IMR-90 (cell line): Measurements from ENCODE around the gene UNKL. TPM values are rescaled to one million over a fixed set of nuclear protein-coding genes. Genes with fewer than 3 reads are reported as not detected.

ENCODE experiments used
- ATAC-seq: fragments of 200-7000 bp; cut with Tn5 transposase; 2 replicates; pipeline ENCODE4 v1.9.1; 2020; ENCODE audit warnings: low read depth, mild to moderate bottlenecking, moderate library complexity
- BruUV-seq: library from RNA; stranded (reverse); fragments of 400-500 nt; replicated peaks from 2 replicates; lab custom pipeline; 2021; lab: Mats Ljungman, UMichigan
- CTCF ChIA-PET: fragments of 300-600 bp; formaldehyde crosslinking; extraction: SDS; loops from one replicate; lab custom pipeline; 2021; ENCODE audit warnings: antibody characterized with exemption; lab: Yijun Ruan, JAX
- POLR2A ChIA-PET: fragments of 300-600 bp; sonication (Branson Sonifier 250); formaldehyde crosslinking; loops from one replicate; lab custom pipeline; 2022; ENCODE audit warnings: antibody characterized with exemption; ENCODE audit not compliant: unreplicated experiment; lab: Charles Lee
- DNase-seq: peaks from one replicate; pipeline ENCODE4 v3.0.0; 2013
- H2AFZ ChIP-seq: replicated peaks from 2 replicates; pipeline ENCODE3; 2013; ENCODE audit warnings: low read length, mild to moderate bottlenecking; ENCODE audit not compliant: poor library complexity
- H2AK5ac ChIP-seq: 2 replicates; pipeline ENCODE4 v1.6.1; 2013; ENCODE audit warnings: low read depth, low read length, inconsistent platforms
- H2AK9ac ChIP-seq: replicated peaks from 2 replicates; pipeline ENCODE3; 2013; ENCODE audit warnings: mild to moderate bottlenecking, low read depth, low read length, moderate library complexity; ENCODE audit not compliant: poor library complexity
- H2BK120ac ChIP-seq: 2 replicates; pipeline ENCODE4 v1.6.1; 2013; ENCODE audit warnings: low read depth, low read length, inconsistent platforms
- H2BK15ac ChIP-seq: 3 replicates; pipeline ENCODE4 v1.6.1; 2013; ENCODE audit warnings: low read depth, low read length, inconsistent platforms
- H2BK20ac ChIP-seq: 2 replicates; pipeline ENCODE4 v1.6.1; 2013; ENCODE audit warnings: low read depth, mild to moderate bottlenecking, inconsistent platforms, low read length, moderate library complexity
- H2BK5ac ChIP-seq: 2 replicates; pipeline ENCODE4 v1.6.1; 2013; ENCODE audit warnings: mild to moderate bottlenecking, low read depth, low read length, inconsistent platforms; ENCODE audit not compliant: poor library complexity, severe bottlenecking
- H3K14ac ChIP-seq: replicated peaks from 2 replicates; pipeline ENCODE4 v1.6.1; 2013; ENCODE audit warnings: low read depth, low read length, inconsistent platforms
- H3K18ac ChIP-seq: 2 replicates; pipeline ENCODE4 v1.6.1; 2013; ENCODE audit warnings: low read depth, low read length, control low read depth
- H3K23ac ChIP-seq: 2 replicates; pipeline ENCODE4 v1.6.1; 2013; ENCODE audit warnings: low read depth, low read length, inconsistent platforms
- H3K27ac ChIP-seq: 2 replicates; pipeline ENCODE4 v1.5.1; 2013; ENCODE audit warnings: mild to moderate bottlenecking, control low read depth, low read length; ENCODE audit not compliant: insufficient read depth
- H3K27me3 ChIP-seq: 2 replicates; pipeline ENCODE4 v1.6.1; 2013; ENCODE audit warnings: low read length; ENCODE audit not compliant: control insufficient read depth, insufficient read depth
- H3K36me3 ChIP-seq: 2 replicates; pipeline ENCODE4 v1.6.1; 2013; ENCODE audit warnings: low read length, mixed read lengths; ENCODE audit not compliant: control insufficient read depth, insufficient read depth
- H3K4ac ChIP-seq: 2 replicates; pipeline ENCODE4 v1.6.1; 2013; ENCODE audit warnings: low read depth, low read length, inconsistent platforms
- H3K4me1 ChIP-seq: 2 replicates; pipeline ENCODE4 v1.6.1; 2013; ENCODE audit warnings: low read length, mixed read lengths; ENCODE audit not compliant: control insufficient read depth, insufficient read depth
- H3K4me2 ChIP-seq: 2 replicates; pipeline ENCODE4 v1.6.1; 2013; ENCODE audit warnings: low read depth, mild to moderate bottlenecking, control low read depth, low read length, moderate library complexity
- H3K4me3 ChIP-seq: 2 replicates; pipeline ENCODE4 v1.5.1; 2013; ENCODE audit warnings: low read depth, mild to moderate bottlenecking, control low read depth, low read length, moderate library complexity; ENCODE audit not compliant: insufficient read depth
- H3K56ac ChIP-seq: 2 replicates; pipeline ENCODE4 v1.6.1; 2013; ENCODE audit warnings: low read length, inconsistent platforms; ENCODE audit not compliant: insufficient read depth; ENCODE audit errors: extremely low read depth
- H3K79me1 ChIP-seq, 2 experiments: 2 replicates each; pipeline ENCODE4 v1.6.1; 2013; ENCODE audit warnings: low read length in 2 of 2, inconsistent platforms in 1 of 2, low read depth in 1 of 2
- H3K9ac ChIP-seq: 2 replicates; pipeline ENCODE4 v1.6.1; 2013; ENCODE audit warnings: low read depth, low read length, control low read depth
- H3K9me1 ChIP-seq: 2 replicates; pipeline ENCODE4 v1.6.1; 2013; ENCODE audit warnings: low read length, inconsistent platforms; ENCODE audit not compliant: insufficient read depth
- H3K9me3 ChIP-seq: 2 replicates; pipeline ENCODE4 v1.6.1; 2013; ENCODE audit warnings: low read length; ENCODE audit not compliant: control insufficient read depth, insufficient read depth
- H4K20me1 ChIP-seq: 2 replicates; pipeline ENCODE4 v1.6.1; 2013; ENCODE audit warnings: low read length, inconsistent platforms; ENCODE audit not compliant: insufficient read depth
- H4K5ac ChIP-seq: 2 replicates; pipeline ENCODE4 v1.6.1; 2013; ENCODE audit warnings: mild to moderate bottlenecking, low read depth, low read length, control low read depth
- H4K8ac ChIP-seq, 2 experiments: 2 replicates each; pipeline ENCODE4 v1.6.1; 2013; ENCODE audit warnings: low read depth in 2 of 2, low read length in 2 of 2, control low read depth in 1 of 2, inconsistent platforms in 1 of 2
- H4K91ac ChIP-seq: 2 replicates; pipeline ENCODE4 v1.6.1; 2013; ENCODE audit warnings: low read depth, low read length, inconsistent platforms; ENCODE audit not compliant: insufficient read depth
- FOS ChIP-seq: fragments of 150-350 bp; IDR thresholded peaks from 2 replicates; pipeline ENCODE4 v1.6.1; 2016; ENCODE audit warnings: low read depth, low read length
- MXI1 ChIP-seq: IDR thresholded peaks from 2 replicates; pipeline ENCODE4 v1.6.1; 2012; ENCODE audit warnings: low read depth, mild to moderate bottlenecking, low read length, moderate library complexity, borderline replicate concordance
- RAD21 ChIP-seq: IDR thresholded peaks from 2 replicates; pipeline ENCODE4 v1.6.1; 2012; ENCODE audit warnings: low read length, improper control_type of control experiment
- SMC3 ChIP-seq: fragments of 150-350 bp; IDR thresholded peaks from 2 replicates; pipeline ENCODE4 v1.6.1; 2016; ENCODE audit warnings: low read depth, mild to moderate bottlenecking, antibody characterized with exemption, low read length, moderate library complexity
- WGBS, 2 experiments: methylation state at CpG; one replicate each; pipeline versions ENCODE4 v1.1.5 to v1.1.7; 2013; ENCODE audit warnings: missing lambda C conversion rate in 2 of 2; ENCODE audit not compliant: insufficient read length in 1 of 2; ENCODE audit errors: extremely low coverage in 2 of 2; 5-methylcytosine and 5-hydroxymethylcytosine counted together
- dilution Hi-C: fragments of 300-500 bp; cut with HindIII; formaldehyde crosslinking; loops from one replicate; pipeline ENCODE4 v1.14.3; 2018; ENCODE audit warnings: low sequenced_read_pairs; ENCODE audit not compliant: unreplicated experiment
- in situ Hi-C: fragments of 300-500 bp; cut with MboI; formaldehyde crosslinking; loops from 3 replicates; pipeline ENCODE4 v1.14.3; 2019; ENCODE audit warnings: low sequenced_read_pairs, inconsistent platforms, mixed read lengths
- intact Hi-C: fragments of 100-400 bp; cut with micrococcal nuclease; formaldehyde crosslinking; loops from 2 replicates; pipeline ENCODE4 v1.10.0; 2022
- polyA plus RNA-seq, 3 experiments: library from polyadenylated mRNA; depleted of rRNA; stranded (reverse); fragments of >200 nt; gene quantifications; 2 replicates each; pipeline ENCODE4 v1.2.3, GENCODE V29; 2012; ENCODE audit warnings: low replicate concordance in 1 of 3
- total RNA-seq: library from RNA; depleted of rRNA; stranded (reverse); fragments of >200 nt; gene quantifications from 2 replicates; pipeline ENCODE4 v1.2.3, GENCODE V29; 2012
- TF ChIP-seq, protein P1 (sequence below): conservative IDR thresholded peaks from 2 replicates; pipeline ENCODE4 v1.5.1; 2012; ENCODE audit warnings: mild to moderate bottlenecking, low read depth, low read length, improper control_type of control experiment

The UNKL gene
- total and polyA plus RNA-seq, 2 of the 4 experiments (the other 2 are of a cell fraction) = 4.1 to 13.3 TPM

DNA sequence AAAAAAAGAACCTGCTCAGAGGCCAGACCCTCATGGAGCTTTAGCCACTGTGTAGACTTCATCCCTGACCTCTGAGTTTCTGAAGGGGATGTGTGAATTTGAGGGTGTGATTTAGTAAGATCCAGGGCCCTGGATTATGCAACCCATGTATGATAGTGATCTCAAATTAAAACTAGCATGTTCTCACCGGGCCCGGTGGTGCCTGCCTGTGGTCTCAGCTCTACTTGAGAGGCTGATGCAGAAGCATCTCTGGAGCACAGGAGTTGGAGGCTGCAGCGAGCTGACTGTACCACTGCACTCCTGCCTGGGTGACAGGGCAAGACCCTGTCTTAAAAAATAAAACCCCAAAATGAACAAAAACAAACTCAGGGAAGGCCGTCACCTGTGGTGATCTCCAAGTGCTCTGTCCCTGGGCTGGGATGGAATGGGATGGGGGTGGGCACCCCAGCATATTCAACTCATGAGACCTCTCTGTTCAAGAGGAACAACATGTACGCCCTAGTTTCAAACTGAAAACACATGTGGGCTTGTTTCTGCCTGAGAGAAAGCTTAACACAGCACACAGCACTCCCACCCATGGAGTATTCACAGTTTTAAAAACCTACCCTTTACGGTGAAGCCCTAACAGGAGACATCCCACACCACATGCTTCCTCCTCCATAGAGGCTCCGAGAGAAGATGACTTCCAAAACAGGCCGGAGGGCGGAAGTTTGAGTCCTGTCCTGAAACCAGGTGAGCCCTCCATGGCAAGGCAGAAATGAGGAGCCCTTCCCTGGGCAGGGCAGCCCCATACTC lies 32.7 kb downstream of the UNKL start:
- no peak for TF ChIP-seq FOS
- no peak for TF ChIP-seq SMC3
- TF ChIP-seq, protein P1, sequence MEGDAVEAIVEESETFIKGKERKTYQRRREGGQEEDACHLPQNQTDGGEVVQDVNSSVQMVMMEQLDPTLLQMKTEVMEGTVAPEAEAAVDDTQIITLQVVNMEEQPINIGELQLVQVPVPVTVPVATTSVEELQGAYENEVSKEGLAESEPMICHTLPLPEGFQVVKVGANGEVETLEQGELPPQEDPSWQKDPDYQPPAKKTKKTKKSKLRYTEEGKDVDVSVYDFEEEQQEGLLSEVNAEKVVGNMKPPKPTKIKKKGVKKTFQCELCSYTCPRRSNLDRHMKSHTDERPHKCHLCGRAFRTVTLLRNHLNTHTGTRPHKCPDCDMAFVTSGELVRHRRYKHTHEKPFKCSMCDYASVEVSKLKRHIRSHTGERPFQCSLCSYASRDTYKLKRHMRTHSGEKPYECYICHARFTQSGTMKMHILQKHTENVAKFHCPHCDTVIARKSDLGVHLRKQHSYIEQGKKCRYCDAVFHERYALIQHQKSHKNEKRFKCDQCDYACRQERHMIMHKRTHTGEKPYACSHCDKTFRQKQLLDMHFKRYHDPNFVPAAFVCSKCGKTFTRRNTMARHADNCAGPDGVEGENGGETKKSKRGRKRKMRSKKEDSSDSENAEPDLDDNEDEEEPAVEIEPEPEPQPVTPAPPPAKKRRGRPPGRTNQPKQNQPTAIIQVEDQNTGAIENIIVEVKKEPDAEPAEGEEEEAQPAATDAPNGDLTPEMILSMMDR = no peak
- no peak for TF ChIP-seq RAD21
- no peak for TF ChIP-seq MXI1
- dilution Hi-C loops = no loop called here
- no peak for DNase-seq
- H3K36me3 ChIP-seq = peaks cover 19% of the 10 kb centered on the region
- H3K9me1 ChIP-seq = 0 out of 2 replicates have a peak, but pooled peaks cover 6% of the 10 kb centered on the region
- H2BK120ac ChIP-seq = no peak overlapping the region
- intact Hi-C loops = no loop called here
- no peak overlapping the region for H3K18ac ChIP-seq
- H4K91ac ChIP-seq = no peak overlapping the region
- H3K27ac ChIP-seq = no peak overlapping the region
- no peak overlapping the region for H3K14ac ChIP-seq
- H3K56ac ChIP-seq = no peak overlapping the region
- no peak overlapping the region for H2AFZ ChIP-seq
- H4K5ac ChIP-seq = no peak overlapping the region
- H3K27me3 ChIP-seq = no peaks in the 10 kb centered on the region
- H3K9me3 ChIP-seq = no peaks in the 10 kb centered on the region
- H3K4me1 ChIP-seq = peaks cover 11% of the 10 kb centered on the region
- ATAC-seq = no peak
- no peak overlapping the region for H4K8ac ChIP-seq
- no peak overlapping the region for H2BK20ac ChIP-seq
- no peak overlapping the region for H2BK5ac ChIP-seq
- ChIA-PET CTCF (no interaction called here), POLR2A (no interaction called here)
- 93% methylated on average over 2 of the region's 9 CpGs; no CpG with 5 or more reads in 1 of the 2 experiments for WGBS, 2 experiments
- H3K79me1 ChIP-seq = peaks cover 9 to 22% of the 10 kb centered on the region in 2 experiments
- in situ Hi-C loops = no loop called here
- H3K4me2 ChIP-seq = no peak overlapping the region
- no peaks in the 10 kb centered on the region; the same call in 1 of the 2 replicates for H4K20me1 ChIP-seq
- H3K9ac ChIP-seq = no peak overlapping the region
- no peak overlapping the region for H2BK15ac ChIP-seq
- no peak overlapping the region for H2AK9ac ChIP-seq
- H3K23ac ChIP-seq = no peak overlapping the region
- no peak overlapping the region for H3K4ac ChIP-seq
- no TSS peak for BruUV-seq
- no peak overlapping the region for H3K4me3 ChIP-seq
- H2AK5ac ChIP-seq = no peak overlapping the region
